Fibroblast of pulmonary artery (primary cell): ENCODE results near the gene TMEM271.
"Not testable (repeated sequence)": the region's sequence is repeated elsewhere in the genome, so short reads cannot be mapped to it uniquely, and the experiment has no call there.

Experiments
- DNase-seq: peaks from one replicate; pipeline ENCODE4 v3.0.0-alpha.2; 2010; ENCODE audit warnings: low read depth
- H3K4me3 ChIP-seq: replicated peaks from 2 replicates; pipeline ENCODE4 v1.5.1; 2011; ENCODE audit warnings: low read depth, mild to moderate bottlenecking, control low read depth, low read length, moderate library complexity
- TF ChIP-seq, protein P1 (sequence below): IDR thresholded peaks from 2 replicates; pipeline ENCODE4 v1.5.1; 2011; ENCODE audit warnings: mild to moderate bottlenecking, control low read depth, low read length, inconsistent platforms; ENCODE audit errors: missing control alignments

The TMEM271 gene

DNA sequence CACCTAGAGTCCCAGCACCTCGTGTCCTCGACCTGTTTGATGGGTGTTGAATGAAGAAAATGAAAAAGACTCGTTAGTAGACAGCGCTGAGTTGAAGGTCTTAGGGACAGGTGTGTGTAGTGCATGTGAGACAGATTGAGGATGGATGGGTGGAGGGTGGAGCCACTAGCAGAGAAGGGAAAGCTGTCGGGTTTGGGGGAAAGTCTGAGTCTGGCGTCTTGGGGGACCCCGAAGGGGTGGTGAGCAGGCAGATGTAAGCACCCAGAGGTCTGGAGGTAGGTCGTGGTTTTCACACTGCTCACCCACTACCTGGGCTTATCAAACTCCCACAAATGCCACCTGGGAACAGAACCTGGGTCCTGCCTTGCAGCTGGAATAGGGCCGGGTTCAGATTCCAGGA is 16.0 kb downstream of the TMEM271 start:
- TF ChIP-seq, protein P1, sequence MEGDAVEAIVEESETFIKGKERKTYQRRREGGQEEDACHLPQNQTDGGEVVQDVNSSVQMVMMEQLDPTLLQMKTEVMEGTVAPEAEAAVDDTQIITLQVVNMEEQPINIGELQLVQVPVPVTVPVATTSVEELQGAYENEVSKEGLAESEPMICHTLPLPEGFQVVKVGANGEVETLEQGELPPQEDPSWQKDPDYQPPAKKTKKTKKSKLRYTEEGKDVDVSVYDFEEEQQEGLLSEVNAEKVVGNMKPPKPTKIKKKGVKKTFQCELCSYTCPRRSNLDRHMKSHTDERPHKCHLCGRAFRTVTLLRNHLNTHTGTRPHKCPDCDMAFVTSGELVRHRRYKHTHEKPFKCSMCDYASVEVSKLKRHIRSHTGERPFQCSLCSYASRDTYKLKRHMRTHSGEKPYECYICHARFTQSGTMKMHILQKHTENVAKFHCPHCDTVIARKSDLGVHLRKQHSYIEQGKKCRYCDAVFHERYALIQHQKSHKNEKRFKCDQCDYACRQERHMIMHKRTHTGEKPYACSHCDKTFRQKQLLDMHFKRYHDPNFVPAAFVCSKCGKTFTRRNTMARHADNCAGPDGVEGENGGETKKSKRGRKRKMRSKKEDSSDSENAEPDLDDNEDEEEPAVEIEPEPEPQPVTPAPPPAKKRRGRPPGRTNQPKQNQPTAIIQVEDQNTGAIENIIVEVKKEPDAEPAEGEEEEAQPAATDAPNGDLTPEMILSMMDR: no peak
- no peak overlapping the region for H3K4me3 ChIP-seq
- no peak for DNase-seq

DNA sequence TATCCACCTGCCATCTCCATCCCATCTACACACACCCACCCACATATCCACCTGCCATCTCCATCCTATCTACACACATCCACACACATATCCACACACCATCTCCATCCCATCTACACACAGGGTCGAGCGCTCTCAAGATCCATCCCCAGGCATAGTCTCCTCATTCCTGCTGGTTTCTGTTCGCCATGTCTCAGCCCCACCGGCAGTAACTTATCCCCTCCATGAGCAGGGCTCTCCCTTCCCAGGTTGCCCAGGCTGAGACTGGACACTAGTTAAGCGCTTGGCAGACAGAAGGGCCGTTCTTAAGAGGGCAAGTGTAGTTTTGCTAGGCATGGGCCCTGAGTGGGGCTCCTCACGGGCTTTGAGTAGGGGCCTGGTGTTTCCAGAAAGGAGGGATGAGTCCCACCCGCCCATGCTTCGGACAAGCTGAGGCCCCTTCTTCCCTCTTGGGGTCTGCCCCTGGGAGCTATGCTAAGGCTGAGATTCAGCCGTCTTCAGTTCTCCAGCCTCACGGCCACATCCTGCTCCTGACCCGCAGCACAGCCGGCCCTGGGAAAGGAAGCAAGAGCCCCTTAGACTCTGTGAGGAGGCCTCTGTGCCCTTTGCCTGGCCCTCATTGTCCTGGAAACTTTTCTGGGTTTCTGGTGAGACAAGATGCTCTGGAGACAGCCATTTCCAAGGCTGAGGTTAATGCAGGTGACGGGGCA is 20.4 kb downstream of the TMEM271 start:
- TF ChIP-seq, protein P1: no peak
- DNase-seq: no peak
- no peak overlapping the region for H3K4me3 ChIP-seq

DNA sequence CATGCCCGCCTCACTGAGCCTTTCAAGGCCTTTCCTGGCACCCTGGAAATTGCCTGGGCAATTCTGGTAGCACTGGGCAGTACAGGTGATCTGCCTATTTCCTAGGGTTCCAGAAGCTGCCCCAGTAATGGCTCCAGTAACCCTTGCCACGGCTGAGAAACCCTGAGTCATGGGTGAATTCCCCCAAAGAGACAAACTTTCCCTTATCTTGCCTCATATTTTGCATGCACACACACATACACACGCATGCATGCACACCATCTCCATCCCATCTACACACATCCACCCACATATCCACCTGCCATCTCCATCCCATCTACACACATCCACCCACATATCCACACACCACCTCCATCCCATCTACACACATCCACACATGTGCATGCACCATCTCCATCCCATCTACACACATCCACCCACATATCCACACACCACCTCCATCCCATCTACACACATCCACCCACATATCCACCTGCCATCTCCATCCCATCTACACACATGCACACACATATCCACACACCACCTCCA is 21.2 kb downstream of the TMEM271 start:
- not testable (repeated sequence) for DNase-seq, H3K4me3 ChIP-seq

DNA sequence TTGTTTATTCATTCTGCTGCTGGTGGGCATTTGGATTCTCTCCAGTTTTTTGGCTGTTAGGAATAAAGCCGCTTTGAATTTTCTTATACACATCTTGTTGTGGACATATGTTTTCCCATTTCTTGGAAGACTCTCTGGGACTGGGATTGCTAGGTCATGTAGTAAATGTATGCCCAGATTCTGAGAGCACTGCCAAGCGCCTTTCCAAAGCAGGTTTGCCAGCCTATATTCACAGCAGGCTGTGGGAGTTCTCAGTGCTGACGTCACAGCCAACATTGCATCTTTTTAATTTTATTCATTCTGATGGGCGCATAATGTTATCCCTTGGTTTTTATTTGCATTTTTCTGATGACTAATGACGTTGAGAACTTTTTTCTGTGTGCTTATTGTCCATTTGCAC is 24.1 kb downstream of the TMEM271 start:
- DNase-seq: no peak
- TF ChIP-seq, protein P1: no peak
- H3K4me3 ChIP-seq: no peak overlapping the region

DNA sequence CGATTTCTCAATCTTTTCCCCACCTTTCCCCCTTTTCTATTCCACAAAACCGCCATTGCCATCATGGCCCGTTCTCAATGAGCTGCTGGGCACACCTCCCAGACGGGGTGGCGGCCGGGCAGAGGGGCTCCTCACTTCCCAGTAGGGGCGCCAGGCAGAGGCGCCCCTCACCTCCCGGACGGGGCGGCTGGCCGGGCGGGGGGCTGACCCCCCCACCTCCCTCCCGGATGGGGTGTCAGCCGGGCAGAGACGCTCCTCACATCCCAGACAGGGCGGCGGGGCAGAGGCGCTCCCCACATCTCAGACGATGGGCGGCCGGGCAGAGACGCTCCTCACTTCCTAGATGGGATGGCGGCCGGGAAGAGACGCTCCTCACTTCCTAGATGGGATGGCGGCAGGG is 25.8 kb downstream of the TMEM271 start:
- not testable (repeated sequence) for DNase-seq, H3K4me3 ChIP-seq

DNA sequence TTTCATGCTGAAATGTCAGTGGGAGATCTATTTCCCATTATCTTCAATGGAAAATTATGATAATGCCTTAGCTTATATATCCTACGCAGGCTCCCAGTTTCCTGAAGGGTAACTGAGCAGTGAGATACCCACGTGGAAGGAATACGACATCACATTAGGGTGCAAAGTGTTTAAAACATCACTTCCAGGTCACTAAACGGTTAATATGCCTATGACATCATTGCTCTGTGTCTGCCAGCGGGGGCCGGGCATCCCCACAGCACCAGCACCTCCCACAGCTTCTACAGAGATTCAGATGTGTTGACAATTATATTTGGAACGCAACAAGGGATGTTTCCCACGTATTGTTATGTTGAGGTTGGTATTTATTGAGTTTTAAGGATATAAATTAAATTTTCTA is 27.1 kb downstream of the TMEM271 start:
- TF ChIP-seq, protein P1: no peak
- no peak for DNase-seq
- no peak overlapping the region for H3K4me3 ChIP-seq

DNA sequence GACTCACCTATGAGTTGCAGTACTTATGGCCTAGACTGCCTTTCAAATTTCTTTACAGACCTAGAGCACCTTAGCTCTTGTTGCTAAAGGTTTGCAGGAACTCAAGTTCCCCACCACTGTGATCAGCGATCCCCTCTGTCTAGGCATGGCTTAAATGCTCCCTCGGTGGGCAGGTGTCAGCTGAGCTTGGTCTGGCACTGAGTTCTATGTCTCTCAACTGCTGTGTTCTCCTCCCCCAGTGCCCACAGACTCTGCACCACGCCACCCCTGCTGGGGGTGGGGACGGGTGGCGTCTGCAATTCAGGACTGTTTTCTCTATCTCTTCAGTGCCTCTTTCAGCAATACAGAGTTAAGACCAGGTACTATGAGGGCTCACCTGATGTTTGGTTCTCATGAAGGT is 30.5 kb downstream of the TMEM271 start:
- TF ChIP-seq, protein P1: no peak
- H3K4me3 ChIP-seq: no peak overlapping the region
- no peak for DNase-seq

DNA sequence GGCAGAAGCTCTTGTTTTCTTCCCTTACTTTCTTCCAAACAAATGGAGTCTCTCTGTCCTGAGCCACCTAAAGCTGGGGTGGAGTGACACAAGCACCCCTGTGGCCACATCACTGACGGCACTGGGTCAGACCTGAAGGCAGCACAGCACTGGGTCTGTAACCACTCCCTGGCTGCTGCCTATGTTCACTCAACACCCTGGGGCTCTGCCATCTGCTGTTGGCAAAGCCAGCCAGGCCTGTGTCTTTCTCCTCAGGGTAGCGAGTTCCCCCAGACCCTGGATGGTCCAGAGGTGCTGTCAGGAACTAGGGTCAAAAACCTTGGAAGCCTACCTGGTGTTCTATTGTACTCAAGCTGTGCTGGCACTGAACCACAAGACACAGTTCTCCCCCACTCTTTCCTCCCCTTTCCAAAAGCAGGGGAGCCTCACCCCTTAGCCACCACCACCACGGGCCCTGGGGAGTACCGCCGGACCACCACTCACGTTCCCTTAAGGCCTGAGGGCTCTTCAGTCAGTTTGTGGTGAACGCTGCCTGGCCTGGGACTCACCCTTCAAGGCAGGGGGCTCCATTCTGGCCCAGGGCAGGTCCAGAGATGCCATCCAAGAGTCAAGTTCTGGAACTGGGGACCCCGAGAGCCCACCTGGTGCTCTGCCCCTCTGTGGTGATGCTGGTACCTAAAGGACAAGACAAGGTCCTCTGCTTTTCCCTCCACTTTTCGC is 31.5 kb downstream of the TMEM271 start:
- H3K4me3 ChIP-seq: no peak overlapping the region
- DNase-seq: no peak
- TF ChIP-seq, protein P1: no peak
